ENCODE data around the gene ESR1.
A peak's percentile ranks its signal among the peaks of the same experiment; 100 is the strongest.

Gene ESR1

GRCh38 chr6:151807513-151808370, at the start of gene ESR1:
ESR1 (plus strand) TSS chr6:151807682; CDS start chr6:151807913, 231 bp downstream.
- DNase-seq = peak; percentile 33

GRCh38 chr6:151760486-151760885, 47.0 kb upstream of the ESR1 start:
- no peak for DNase-seq

- DNase-seq = no peak
These were observed 45.6 kb upstream of the ESR1 start for GRCh38 chr6:151761851-151762250.

DNA sequence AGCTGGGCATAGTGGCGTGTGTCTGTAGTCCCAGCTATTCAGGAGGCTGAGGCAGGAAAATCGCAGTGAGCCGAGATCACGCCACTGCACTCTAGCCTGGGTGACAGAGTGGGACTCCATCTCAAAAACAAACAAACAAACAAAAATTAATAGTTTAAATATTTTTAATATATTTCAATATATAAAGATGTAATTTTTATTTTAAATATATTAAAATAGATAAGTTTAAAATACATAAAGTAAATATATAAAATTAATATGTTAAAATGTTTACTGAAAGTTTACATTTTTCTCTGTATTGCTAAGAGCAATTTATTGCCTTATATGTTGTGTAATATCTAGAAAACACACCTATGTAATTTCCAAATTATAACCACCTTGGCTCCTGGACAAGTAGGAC, 44.7 kb upstream of the ESR1 start:
- no peak for DNase-seq

GRCh38 chr6:151763303-151763702, 44.2 kb upstream of the ESR1 start:
- DNase-seq = no peak

GRCh38 chr6:151763938-151764680, 43.4 kb upstream of the ESR1 start:
- DNase-seq = peak; percentile 65

GRCh38 chr6:151765444-151765886, 42.0 kb upstream of the ESR1 start:
- peak; percentile 52 for DNase-seq

DNA sequence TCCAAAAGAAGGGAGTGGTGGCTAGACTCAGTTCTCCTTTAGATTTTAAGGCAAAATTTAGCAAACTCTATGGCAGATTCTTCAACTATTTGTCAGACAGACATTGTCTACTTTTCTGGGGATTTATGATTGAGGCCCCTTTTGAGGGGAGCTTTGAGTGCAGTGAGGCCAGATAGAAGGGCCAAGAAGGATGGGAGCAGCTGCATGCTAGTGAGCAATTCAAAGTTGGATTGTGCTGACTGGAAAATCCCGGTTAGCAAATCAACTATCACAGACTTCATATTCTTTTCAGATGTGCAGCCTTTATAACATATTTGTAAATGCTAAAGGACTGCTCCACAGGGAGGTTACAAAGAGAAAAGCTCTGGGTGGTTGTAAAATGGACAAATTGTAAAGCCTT, 35.0 kb upstream of the ESR1 start:
- DNase-seq = no peak

DNA sequence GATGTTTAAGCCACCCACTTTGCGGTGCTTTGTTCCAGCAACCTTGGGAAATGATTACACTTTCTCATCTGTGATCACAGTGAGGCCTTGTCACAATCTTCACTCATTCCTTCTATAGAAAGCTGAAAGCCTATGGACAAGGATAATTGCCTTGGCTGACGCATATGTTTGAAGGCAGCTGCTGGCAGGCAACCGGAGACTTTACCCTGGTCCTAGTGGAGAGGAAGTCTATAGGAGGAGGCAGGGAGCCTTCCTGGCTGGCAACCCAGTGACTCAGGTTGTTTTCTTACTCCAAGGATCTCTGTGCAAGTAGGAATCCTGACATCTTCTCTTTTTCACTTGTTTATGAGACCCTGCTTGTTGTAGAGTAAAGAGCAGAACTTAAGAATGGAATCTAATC, 34.1 kb upstream of the ESR1 start:
- no peak for DNase-seq

DNA sequence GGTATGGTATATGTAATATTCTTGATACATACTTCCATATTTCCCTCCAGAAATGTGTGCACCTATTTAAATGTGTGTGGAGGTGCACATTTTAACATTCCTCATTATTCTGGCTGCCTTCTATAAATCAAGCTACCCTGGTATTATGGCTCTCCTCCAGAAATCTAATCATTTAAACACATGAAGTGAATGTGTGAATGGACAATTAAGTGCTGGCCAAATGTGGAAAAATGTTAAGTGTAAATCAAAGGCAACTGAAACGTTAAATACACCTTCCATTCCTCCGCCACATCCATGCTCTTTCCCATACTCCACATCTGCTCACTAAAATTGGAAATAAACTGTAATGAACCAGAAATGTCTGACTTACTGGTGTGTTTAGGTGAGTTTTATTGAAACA, 24.9 kb upstream of the ESR1 start:
- DNase-seq = no peak

DNA sequence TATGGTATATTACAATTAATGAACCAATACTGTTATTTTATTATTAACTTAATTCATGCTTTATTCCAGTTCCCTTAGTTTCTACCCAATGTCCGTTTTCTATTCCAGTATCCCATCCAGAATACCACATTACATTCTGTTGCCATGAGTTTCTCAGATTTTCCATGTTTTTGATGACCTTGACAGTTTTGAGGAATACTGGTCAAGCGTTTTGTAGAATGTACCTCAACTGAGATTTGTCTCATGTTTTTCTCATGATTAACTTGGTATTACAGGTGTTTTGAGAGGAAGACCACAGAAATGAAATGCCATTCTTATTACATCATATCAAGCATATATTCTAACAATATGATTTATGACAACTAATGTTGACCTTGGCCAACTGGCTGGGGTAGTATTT, 23.8 kb upstream of the ESR1 start:
- DNase-seq = no peak

GRCh38 chr6:151784441-151785214, 22.9 kb upstream of the ESR1 start:
- no peak for DNase-seq

GRCh38 chr6:151796842-151797530, 10.5 kb upstream of the ESR1 start:
- DNase-seq = no peak

DNA sequence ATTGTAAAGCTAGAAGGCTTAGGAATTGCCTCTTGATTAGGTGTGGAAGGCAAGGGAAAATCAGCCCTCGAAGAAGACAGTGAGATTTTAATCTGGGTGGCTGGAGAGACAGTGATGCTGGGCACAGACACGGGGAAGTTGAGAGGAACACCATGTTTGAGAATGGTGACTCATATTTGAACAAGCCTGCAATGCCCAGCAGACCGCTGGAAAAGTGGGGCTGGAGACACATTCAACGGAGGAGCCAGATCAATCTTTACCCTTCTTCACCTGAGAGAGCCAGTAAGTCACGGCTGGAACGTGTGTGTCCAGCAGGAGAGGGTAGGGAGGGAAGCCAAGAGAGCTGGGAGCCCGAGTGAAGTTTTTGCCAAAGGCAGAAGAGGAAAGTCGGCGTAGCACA, 3.7 kb upstream of the ESR1 start:
- no peak for DNase-seq

DNA sequence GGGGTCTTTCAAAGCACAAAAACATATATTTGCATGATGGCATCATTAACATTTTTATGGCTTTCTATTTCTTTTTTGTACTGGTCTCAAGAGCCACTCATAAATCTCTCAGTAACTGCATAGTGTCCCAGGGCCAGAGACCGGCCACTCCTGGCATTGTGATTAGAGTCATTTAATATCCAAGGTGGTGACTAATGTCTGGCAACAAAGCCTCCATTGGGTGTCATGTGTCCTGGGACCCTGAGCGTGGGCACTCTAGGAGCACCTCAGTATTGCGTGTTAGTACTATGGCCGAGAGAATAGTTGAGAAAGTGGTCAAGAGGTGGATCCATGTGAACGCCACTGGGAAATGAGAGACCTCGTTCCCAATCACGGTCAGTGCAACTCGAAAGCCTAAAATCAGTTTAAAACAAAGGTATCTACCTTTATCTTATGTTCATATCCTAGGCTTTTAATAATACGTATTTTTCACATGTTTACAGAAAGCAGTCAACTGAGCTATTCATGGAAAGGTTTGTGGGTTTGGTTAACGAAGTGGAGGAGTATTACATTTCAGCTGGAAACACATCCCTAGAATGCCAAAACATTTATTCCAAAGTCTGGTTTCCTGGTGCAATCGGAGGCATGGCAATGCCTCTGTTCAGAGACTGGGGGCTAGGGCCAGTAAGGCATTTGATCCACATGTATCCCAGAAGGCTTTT, 2.7 kb upstream of the ESR1 start:
- DNase-seq = no peak

DNA sequence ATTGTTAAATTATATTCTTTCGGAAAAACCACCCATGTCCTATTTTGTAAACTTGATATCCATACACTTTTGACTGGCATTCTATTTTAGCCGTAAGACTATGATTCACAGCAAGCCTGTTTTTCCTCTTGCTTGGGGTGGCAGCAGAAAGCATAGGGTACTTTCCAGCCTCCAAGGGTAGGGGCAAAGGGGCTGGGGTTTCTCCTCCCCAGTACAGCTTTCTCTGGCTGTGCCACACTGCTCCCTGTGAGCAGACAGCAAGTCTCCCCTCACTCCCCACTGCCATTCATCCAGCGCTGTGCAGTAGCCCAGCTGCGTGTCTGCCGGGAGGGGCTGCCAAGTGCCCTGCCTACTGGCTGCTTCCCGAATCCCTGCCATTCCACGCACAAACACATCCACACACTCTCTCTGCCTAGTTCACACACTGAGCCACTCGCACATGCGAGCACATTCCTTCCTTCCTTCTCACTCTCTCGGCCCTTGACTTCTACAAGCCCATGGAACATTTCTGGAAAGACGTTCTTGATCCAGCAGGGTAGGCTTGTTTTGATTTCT, 2.1 kb upstream of the ESR1 start:
- no peak for DNase-seq

DNA sequence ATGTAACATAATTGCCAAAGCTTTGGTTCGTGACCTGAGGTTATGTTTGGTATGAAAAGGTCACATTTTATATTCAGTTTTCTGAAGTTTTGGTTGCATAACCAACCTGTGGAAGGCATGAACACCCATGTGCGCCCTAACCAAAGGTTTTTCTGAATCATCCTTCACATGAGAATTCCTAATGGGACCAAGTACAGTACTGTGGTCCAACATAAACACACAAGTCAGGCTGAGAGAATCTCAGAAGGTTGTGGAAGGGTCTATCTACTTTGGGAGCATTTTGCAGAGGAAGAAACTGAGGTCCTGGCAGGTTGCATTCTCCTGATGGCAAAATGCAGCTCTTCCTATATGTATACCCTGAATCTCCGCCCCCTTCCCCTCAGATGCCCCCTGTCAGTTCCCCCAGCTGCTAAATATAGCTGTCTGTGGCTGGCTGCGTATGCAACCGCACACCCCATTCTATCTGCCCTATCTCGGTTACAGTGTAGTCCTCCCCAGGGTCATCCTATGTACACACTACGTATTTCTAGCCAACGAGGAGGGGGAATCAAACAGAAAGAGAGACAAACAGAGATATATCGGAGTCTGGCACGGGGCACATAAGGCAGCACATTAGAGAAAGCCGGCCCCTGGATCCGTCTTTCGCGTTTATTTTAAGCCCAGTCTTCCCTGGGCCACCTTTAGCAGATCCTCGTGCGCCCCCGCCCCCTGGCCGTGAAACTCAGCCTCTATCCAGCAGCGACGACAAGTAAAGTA, 547 bp upstream of the ESR1 start:
- DNase-seq = peak; percentile 5

DNA sequence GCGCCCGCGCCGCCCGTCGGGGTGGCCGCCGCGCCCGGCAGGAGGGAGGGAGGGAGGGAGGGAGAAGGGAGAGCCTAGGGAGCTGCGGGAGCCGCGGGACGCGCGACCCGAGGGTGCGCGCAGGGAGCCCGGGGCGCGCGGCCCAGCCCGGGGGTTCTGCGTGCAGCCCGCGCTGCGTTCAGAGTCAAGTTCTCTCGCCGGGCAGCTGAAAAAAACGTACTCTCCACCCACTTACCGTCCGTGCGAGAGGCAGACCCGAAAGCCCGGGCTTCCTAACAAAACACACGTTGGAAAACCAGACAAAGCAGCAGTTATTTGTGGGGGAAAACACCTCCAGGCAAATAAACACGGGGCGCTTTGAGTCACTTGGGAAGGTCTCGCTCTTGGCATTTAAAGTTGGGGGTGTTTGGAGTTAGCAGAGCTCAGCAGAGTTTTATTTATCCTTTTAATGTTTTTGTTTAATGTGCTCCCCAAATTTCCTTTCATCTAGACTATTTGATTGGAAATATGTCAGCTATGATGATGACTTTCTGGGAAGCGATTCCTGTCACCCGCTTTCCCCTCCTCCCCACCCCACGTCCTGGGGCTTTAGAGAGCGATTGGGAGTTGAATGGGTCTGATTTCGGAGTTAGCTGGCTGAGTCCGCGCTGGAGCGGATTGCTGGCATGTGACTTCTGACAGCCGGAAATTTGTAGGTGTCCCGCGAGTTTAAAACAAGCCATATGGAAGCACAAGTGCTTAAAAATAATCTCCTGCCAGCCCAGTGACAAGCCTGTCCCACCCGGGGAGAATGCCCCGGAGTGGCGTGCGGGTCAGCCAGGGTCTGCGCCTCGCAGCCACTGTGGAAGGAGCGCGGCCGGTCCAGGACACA, 1.1 kb downstream of the ESR1 start:
- DNase-seq = no peak

- DNase-seq = no peak
These were observed 3.6 kb downstream of the ESR1 start for GRCh38 chr6:151811081-151811480.

GRCh38 chr6:151813858-151814257, 6.4 kb downstream of the ESR1 start:
- DNase-seq = no peak

All from activated CD4-positive, alpha-beta T cell treated with anti-CD3 and anti-CD28 coated beads for 48 hours (primary cell).